ENCODE measurements around the gene PTPN13.

PTPN13 gene

GRCh38 chr4:86840858-86841257, 246.7 kb downstream of the PTPN13 start:
- no peak overlapping the region for H3K4me3 ChIP-seq (replicated peaks; ENCODE audit: low read depth, low read length)
- DNase-seq (ENCODE audit: extremely low read depth, low read depth) = no peak
- no peak for TF ChIP-seq CTCF (IDR thresholded peaks at IDR 0.05; ENCODE audit: low read depth, low read length, missing control alignments)

- H3K4me3 ChIP-seq (replicated peaks; ENCODE audit: low read depth, low read length) = no peak overlapping the region
- TF ChIP-seq CTCF (IDR thresholded peaks at IDR 0.05; ENCODE audit: low read depth, low read length, missing control alignments) = no peak
- no peak for DNase-seq (ENCODE audit: extremely low read depth, low read depth)
Observed at GRCh38 chr4:86841309-86841708, 247.2 kb downstream of the PTPN13 start.

- DNase-seq (ENCODE audit: extremely low read depth, low read depth) = no peak
- H3K4me3 ChIP-seq (replicated peaks; ENCODE audit: low read depth, low read length) = no peak overlapping the region
- TF ChIP-seq CTCF (IDR thresholded peaks at IDR 0.05; ENCODE audit: low read depth, low read length, missing control alignments) = no peak
Observed at GRCh38 chr4:86845593-86845992, 251.5 kb downstream of the PTPN13 start.

GRCh38 chr4:86846921-86847320, 252.8 kb downstream of the PTPN13 start:
- DNase-seq (ENCODE audit: extremely low read depth, low read depth) = peak; percentile 54
- no peak overlapping the region for H3K4me3 ChIP-seq (replicated peaks; ENCODE audit: low read depth, low read length)
- no peak for TF ChIP-seq CTCF (IDR thresholded peaks at IDR 0.05; ENCODE audit: low read depth, low read length, missing control alignments)

- DNase-seq (ENCODE audit: extremely low read depth, low read depth) = no peak
- 0 out of 2 replicates have a peak overlapping the region, but pooled peaks have one; percentile 1 for H3K4me3 ChIP-seq (replicated peaks; ENCODE audit: low read depth, low read length)
- TF ChIP-seq CTCF (IDR thresholded peaks at IDR 0.05; ENCODE audit: low read depth, low read length, missing control alignments) = no peak
Observed at GRCh38 chr4:86847571-86847970, 253.5 kb downstream of the PTPN13 start.

GRCh38 chr4:86848136-86848535, 254.0 kb downstream of the PTPN13 start:
- no peak for DNase-seq (ENCODE audit: extremely low read depth, low read depth)
- peak overlapping the region; percentile 23 for H3K4me3 ChIP-seq (replicated peaks; ENCODE audit: low read depth, low read length)
- no peak for TF ChIP-seq CTCF (IDR thresholded peaks at IDR 0.05; ENCODE audit: low read depth, low read length, missing control alignments)
